Activated CD8-positive, alpha-beta memory T cell treated with anti-CD3 and anti-CD28 coated beads, Interleukin-2, amount 50 U/mL, for 48 hours (primary cell): ENCODE measurements around the gene PRICKLE3.
A peak's percentile ranks its signal among the peaks of the same experiment; 100 is the strongest.

Source experiments
- DNase-seq: peaks from one replicate; pipeline ENCODE4 v3.0.0-alpha.2; 2020

The PRICKLE3 gene

GRCh38 chrX:49204709-49205108 is 18.5 kb upstream of the PRICKLE3 start:
- DNase-seq: no peak

GRCh38 chrX:49204017-49204416 is 17.8 kb upstream of the PRICKLE3 start:
- DNase-seq: no peak

- DNase-seq: no peak
Measured at GRCh38 chrX:49203536-49203935, 17.4 kb upstream of the PRICKLE3 start.

- no peak for DNase-seq
Measured at GRCh38 chrX:49202022-49202421, 15.8 kb upstream of the PRICKLE3 start.

- DNase-seq: peak; percentile 94
Measured at GRCh38 chrX:49199906-49200771, 14.0 kb upstream of the PRICKLE3 start, which contains the start of gene SYP. TSS of gene SYP (minus strand) at chrX:49200193. CDS start at chrX:49200186, 7 bp downstream.

- DNase-seq: no peak
Measured at GRCh38 chrX:49199315-49199595, 13.1 kb upstream of the PRICKLE3 start.

- no peak for DNase-seq
Measured at GRCh38 chrX:49198540-49199314, 12.6 kb upstream of the PRICKLE3 start.

GRCh38 chrX:49197543-49198087 is 11.4 kb upstream of the PRICKLE3 start:
- DNase-seq: no peak

GRCh38 chrX:49193542-49193964 is 7.4 kb upstream of the PRICKLE3 start:
- no peak for DNase-seq

GRCh38 chrX:49192722-49193328 is 6.7 kb upstream of the PRICKLE3 start:
- no peak for DNase-seq

GRCh38 chrX:49191574-49192011 is 5.4 kb upstream of the PRICKLE3 start:
- no peak for DNase-seq

- peak; percentile 81 for DNase-seq
Measured at GRCh38 chrX:49190821-49191573, 4.8 kb upstream of the PRICKLE3 start.

- DNase-seq: no peak
Measured at GRCh38 chrX:49189606-49190005, 3.4 kb upstream of the PRICKLE3 start.

GRCh38 chrX:49188468-49189076 is 2.4 kb upstream of the PRICKLE3 start:
- DNase-seq: no peak

GRCh38 chrX:49187526-49187925 is 1.4 kb upstream of the PRICKLE3 start:
- DNase-seq: no peak

- DNase-seq: no peak
Measured at GRCh38 chrX:49187028-49187394, 838 bp upstream of the PRICKLE3 start.

GRCh38 chrX:49184294-49185281 is 1.6 kb downstream of the PRICKLE3 start:
- DNase-seq: no peak

- no peak for DNase-seq
Measured at GRCh38 chrX:49183701-49184281, 2.4 kb downstream of the PRICKLE3 start.

GRCh38 chrX:49179358-49179757 is 6.8 kb downstream of the PRICKLE3 start:
- no peak for DNase-seq

- no peak for DNase-seq
Measured at GRCh38 chrX:49178537-49178936, 7.6 kb downstream of the PRICKLE3 start.
